ENCODE data around the gene SLC25A4.

GRCh38 chr4:185192059-185192458 lies 49.0 kb downstream of the SLC25A4 start:
- TF ChIP-seq ZNF274 (IDR thresholded peaks at IDR 0.05; ENCODE audit: low read depth, low read length) (no peak), SUZ12 (IDR thresholded peaks at IDR 0.05; ENCODE audit: extremely low read depth, insufficient read depth, insufficient read length) (no peak), YY1 (IDR thresholded peaks at IDR 0.05; ENCODE audit: insufficient read depth, insufficient read length) (no peak)
